WERI-Rb-1 (cell line): ENCODE results near the gene DHFR2.

Experiments used
- DNase-seq: peaks from one replicate; pipeline ENCODE4 v3.0.0-alpha.2; 2020
- H3K27ac ChIP-seq: fragments of 250-450 bp; sonication (Bioruptor Pico); 2 replicates; pipeline ENCODE4 v1.5.1; 2020; ENCODE audit warnings: mild to moderate bottlenecking, moderate library complexity
- H3K27me3 ChIP-seq: fragments of 250-450 bp; sonication (Bioruptor Pico); 2 replicates; pipeline ENCODE4 v1.5.1; 2021; ENCODE audit warnings: mild to moderate bottlenecking, low read depth, moderate library complexity; ENCODE audit not compliant: insufficient read depth, severe bottlenecking
- H3K36me3 ChIP-seq: fragments of 250-450 bp; sonication (Bioruptor Pico); 2 replicates; pipeline ENCODE4 v1.5.1; 2020; ENCODE audit warnings: mild to moderate bottlenecking, moderate library complexity
- H3K4me3 ChIP-seq: 2 replicates; pipeline ENCODE4 v1.5.1; 2011; ENCODE audit warnings: low read depth, mild to moderate bottlenecking, control low read depth, low read length
- H3K9me3 ChIP-seq: fragments of 250-450 bp; sonication (Bioruptor Pico); 2 replicates; pipeline ENCODE4 v1.5.1; 2021; ENCODE audit warnings: mild to moderate bottlenecking, moderate library complexity; ENCODE audit not compliant: severe bottlenecking
- TF ChIP-seq, protein P1 (sequence below): IDR thresholded peaks from 2 replicates; pipeline ENCODE4 v1.5.1; 2011; ENCODE audit warnings: low read depth, mild to moderate bottlenecking, control low read depth, inconsistent platforms, low read length

DHFR2 gene

DNA sequence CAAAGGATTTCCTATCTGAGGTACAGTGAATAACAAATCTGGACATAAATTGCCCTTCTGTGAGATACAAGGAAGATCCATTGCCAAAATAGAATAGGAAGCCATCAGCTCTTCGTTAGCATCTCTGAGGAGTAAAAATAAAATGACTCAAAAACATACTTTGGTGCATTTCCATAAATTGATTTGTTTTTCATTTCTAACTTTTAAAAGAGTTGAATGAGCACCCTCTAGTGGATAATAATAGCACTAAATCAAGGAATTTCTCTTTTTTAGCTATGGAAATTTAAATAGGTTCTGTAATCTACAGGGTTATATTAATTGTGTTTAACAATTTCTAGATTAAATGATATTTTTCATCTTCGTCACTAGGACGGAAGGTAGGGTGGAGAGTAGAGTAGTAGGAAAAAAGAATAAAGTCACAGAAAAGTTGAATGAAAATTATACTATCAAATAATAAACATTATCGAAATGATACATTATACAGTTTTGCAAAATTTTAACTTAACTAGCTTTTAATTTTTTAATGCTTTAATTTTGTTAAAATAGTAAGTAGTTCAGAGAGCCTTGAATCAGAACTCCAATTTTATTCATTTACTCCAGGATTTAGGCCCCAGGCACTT, 6.6 kb upstream of the DHFR2 start:
- peaks cover 6% of the 10 kb centered on the region for H3K36me3 ChIP-seq
- H3K27me3 ChIP-seq = no peaks in the 10 kb centered on the region
- H3K4me3 ChIP-seq = no peak overlapping the region
- DNase-seq = no peak
- no peaks in the 10 kb centered on the region for H3K9me3 ChIP-seq
- TF ChIP-seq, protein P1, sequence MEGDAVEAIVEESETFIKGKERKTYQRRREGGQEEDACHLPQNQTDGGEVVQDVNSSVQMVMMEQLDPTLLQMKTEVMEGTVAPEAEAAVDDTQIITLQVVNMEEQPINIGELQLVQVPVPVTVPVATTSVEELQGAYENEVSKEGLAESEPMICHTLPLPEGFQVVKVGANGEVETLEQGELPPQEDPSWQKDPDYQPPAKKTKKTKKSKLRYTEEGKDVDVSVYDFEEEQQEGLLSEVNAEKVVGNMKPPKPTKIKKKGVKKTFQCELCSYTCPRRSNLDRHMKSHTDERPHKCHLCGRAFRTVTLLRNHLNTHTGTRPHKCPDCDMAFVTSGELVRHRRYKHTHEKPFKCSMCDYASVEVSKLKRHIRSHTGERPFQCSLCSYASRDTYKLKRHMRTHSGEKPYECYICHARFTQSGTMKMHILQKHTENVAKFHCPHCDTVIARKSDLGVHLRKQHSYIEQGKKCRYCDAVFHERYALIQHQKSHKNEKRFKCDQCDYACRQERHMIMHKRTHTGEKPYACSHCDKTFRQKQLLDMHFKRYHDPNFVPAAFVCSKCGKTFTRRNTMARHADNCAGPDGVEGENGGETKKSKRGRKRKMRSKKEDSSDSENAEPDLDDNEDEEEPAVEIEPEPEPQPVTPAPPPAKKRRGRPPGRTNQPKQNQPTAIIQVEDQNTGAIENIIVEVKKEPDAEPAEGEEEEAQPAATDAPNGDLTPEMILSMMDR = no peak
- H3K27ac ChIP-seq = no peak overlapping the region

DNA sequence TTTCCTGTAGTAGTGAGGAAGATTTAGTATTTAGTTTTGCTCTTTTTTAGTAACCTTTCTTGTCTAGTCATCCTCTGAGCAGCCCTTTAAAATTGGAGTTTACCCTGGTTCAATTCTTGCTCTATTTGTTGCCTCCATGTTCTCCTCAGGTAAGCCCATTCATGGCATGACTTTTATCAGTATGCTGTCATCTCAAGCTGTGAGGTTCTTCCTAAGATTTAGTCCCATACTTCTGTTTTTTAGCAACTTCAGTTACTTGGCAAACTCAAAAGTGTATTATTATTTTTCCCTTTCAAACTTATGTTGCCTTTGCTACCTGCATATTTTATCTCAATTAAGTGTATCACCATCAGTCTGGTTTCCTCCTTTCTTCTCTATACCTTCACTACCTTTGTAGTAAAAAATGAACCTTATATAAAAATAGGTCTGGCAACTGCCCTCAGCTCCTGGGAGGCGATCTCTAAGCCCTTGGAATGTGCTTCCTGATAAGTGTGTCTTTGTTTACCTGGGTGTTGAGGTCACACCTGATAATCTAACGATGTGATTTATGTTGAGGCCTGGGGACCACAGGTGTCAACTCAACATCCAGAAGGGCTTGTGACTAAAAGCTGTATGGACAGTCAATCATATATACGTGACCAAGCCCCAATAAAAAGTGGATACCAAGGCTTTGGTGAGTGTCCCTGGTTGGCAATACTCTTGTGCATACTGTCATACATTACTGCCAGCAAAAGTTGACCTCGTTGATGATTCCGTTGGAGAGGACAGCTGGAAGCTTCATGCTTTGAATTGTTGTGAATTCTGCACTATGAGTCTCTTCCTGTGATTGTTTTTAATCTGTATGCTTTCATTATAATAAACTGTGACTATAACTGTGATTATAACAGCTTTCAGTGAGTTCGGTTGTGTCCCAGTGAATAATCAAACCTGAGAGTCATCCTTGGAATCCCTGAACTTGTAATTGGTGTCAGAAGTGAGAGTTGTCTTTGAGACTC, 4.1 kb upstream of the DHFR2 start:
- no peaks in the 10 kb centered on the region for H3K9me3 ChIP-seq
- TF ChIP-seq, protein P1 = no peak
- H3K27me3 ChIP-seq = no peaks in the 10 kb centered on the region
- no peak overlapping the region for H3K27ac ChIP-seq
- DNase-seq = no peak
- H3K36me3 ChIP-seq = peaks cover 6% of the 10 kb centered on the region
- H3K4me3 ChIP-seq = no peak overlapping the region

DNA sequence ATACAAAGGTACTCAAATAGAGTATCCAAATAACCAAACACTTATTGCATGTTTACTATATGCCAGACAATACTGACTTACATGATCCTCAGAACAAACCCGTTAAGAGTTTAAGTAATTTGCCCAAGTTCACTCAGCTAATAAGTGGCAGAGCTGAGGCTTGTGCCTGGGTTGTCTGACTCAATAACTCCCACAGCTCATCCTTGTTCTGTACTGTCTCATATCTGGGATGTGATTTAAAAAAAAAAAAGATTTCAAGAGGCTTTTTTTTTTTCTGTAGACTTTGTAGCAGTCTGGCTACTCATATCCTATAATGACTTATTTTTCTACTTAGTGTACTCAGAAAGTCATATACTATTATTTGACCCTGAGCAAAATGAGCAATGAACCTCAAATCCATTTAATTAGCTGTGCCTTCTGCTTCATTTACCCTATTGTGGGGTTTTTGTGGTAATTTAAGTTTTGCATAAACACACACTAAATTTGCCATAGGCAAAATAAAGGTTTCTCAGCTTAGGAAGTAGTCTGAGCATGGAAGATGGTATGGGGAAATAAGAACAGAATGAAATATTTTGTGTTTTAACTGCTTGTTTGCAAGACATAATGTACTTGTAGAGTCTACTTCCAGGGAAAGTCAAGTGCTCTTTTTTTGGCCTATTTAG, 3.2 kb upstream of the DHFR2 start:
- Histone ChIP-seq H3K4me3 (no peak overlapping the region), H3K36me3 (peaks cover 6% of the 10 kb centered on the region), H3K9me3 (no peaks in the 10 kb centered on the region), H3K27ac (no peak overlapping the region), H3K27me3 (no peaks in the 10 kb centered on the region)
- TF ChIP-seq, protein P1 = no peak
- no peak for DNase-seq

DNA sequence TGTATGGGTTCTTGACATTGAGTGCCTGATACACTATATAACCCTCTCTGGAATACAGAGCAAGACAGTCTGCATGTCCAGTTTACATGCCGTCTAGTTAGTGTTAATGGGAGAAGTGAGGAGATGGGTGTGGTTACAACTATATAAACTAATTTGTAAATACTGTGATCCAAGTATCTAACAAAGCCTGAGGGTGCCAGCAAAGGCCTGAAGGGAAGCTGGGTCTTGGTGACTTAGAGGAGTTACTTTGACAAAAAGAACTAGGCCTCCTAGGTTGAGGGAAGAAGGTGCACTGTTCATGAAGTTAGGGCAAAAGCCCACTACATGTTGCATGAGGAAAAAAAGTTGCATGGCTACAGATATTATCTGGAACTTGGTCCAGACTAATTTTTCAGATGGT, 2.4 kb upstream of the DHFR2 start:
- no peak overlapping the region for H3K27ac ChIP-seq

DNA sequence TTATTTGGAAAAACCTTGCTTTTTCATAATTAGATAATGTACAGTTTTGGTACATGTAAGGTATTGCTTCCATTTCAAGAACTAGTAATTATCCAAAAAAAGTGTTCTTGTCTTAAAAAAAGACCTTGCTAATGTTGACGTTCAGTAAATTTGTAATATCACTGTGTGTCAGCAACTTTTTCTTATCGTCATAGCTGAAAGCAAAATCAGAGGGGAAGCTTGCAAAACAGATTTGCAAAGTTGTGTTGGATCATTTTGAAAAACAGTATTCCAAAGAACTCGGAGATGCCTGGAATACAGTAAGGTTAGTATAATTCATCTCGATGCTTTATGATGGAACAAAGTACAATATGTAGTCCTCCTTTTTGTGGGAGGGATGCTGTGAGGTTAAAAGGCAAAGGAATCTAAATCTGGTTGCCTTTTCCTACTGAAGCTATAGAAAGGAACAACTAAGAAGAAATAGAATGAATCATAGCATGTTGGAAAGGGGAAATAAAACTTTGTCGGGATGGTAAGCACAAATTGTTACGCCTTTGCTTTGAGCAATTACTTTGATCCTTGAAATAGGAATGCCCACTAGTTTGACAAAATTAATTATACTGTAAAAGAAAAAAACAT, 1.6 kb upstream of the DHFR2 start:
- H3K36me3 ChIP-seq = peaks cover 6% of the 10 kb centered on the region
- H3K9me3 ChIP-seq = no peaks in the 10 kb centered on the region
- DNase-seq = no peak
- H3K27me3 ChIP-seq = no peaks in the 10 kb centered on the region
- TF ChIP-seq, protein P1 = no peak
- H3K4me3 ChIP-seq = no peak overlapping the region
- H3K27ac ChIP-seq = no peak overlapping the region

More for the DNA sequence above, 2.4 kb upstream of the DHFR2 start:
- Histone ChIP-seq H3K36me3 (peaks cover 6% of the 10 kb centered on the region), H3K4me3 (no peak overlapping the region), H3K27me3 (no peaks in the 10 kb centered on the region), H3K9me3 (no peaks in the 10 kb centered on the region)
- TF ChIP-seq, protein P1 = no peak
- DNase-seq = no peak
